PC-9 (cell line): Measurements from ENCODE around the gene C1QTNF1.

Source experiments
- CTCF ChIP-seq: fragments of 200-600 bp; sonication (generic); conservative IDR thresholded peaks from 2 replicates; pipeline ENCODE4 v1.6.1; 2017; ENCODE audit warnings: mixed run types, antibody characterized with exemption, mild to moderate bottlenecking, moderate library complexity
- EZH2 ChIP-seq: fragments of 200-600 bp; sonication (generic); IDR thresholded peaks from 2 replicates; pipeline ENCODE4 v1.8.0; 2017; ENCODE audit warnings: antibody characterized with exemption, low read depth

GRCh38 chr17:79005063-79005861, 18.7 kb upstream of the C1QTNF1 start:
- TF ChIP-seq CTCF (no peak), EZH2 (no peak)
